ENCODE measurements around the gene SNX30.

The SNX30 gene

GRCh38 chr9:112762726-112763518, 12.4 kb downstream of the SNX30 start:
- ChIA-PET CTCF (no interaction called here), POLR2A (no interaction called here)
- TF ChIP-seq LEF1 (IDR thresholded peaks at IDR 0.05; ENCODE audit: borderline replicate concordance) (no peak), CTBP1 (IDR thresholded peaks at IDR 0.05; ENCODE audit: borderline replicate concordance) (no peak), ZNF384 (IDR thresholded peaks at IDR 0.05) (no peak), SP1 (IDR thresholded peaks at IDR 0.05) (no peak), SUZ12 (IDR thresholded peaks at IDR 0.05) (no peak), HDGF (IDR thresholded peaks at IDR 0.05; ENCODE audit: borderline replicate concordance) (no peak), FOXM1 (IDR thresholded peaks at IDR 0.05; ENCODE audit: borderline replicate concordance) (no peak), FOXK2 (IDR thresholded peaks at IDR 0.05) (no peak)
- TF ChIP-seq, protein P1, sequence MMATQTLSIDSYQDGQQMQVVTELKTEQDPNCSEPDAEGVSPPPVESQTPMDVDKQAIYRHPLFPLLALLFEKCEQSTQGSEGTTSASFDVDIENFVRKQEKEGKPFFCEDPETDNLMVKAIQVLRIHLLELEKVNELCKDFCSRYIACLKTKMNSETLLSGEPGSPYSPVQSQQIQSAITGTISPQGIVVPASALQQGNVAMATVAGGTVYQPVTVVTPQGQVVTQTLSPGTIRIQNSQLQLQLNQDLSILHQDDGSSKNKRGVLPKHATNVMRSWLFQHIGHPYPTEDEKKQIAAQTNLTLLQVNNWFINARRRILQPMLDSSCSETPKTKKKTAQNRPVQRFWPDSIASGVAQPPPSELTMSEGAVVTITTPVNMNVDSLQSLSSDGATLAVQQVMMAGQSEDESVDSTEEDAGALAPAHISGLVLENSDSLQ (IDR thresholded peaks at IDR 0.05): no peak
- DNase-seq (ENCODE audit: extremely low spot score): no peak

DNA sequence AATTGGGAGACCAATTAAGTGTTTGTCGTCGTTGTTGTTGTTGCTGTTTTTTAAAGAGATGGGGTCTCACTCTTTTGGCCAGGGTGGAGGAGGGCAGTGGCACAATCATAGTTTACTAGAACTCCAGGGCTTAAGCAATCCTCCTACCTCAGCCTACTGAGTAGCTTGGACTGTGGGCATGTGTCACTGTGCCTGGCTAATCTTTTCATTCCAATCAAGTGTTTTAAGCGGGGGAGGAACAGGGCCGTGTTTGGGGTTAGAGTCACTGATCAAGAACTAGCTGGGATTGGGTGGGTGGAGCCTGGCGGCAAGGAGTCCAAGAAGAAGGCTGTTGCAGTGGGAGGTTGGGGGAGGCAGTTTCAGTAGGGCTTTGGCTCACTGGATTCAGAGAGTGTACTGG, 13.8 kb downstream of the SNX30 start:
- POLR2A ChIA-PET: interaction anchor here (1.0 kb wide), 1 partner anchor 46 kb away, joined by 3 read pairs; the partner anchor contains the start of gene INIP
- CTCF ChIA-PET: interaction anchor here (0.6 kb wide), 1 partner anchor 18 kb away, joined by 3 read pairs; no protein-coding TSS in a partner anchor
- DNase-seq (ENCODE audit: extremely low spot score): no peak
- TF ChIP-seq ARNT (IDR thresholded peaks at IDR 0.05) (no peak), ZNF384 (IDR thresholded peaks at IDR 0.05) (no peak), BHLHE40 (IDR thresholded peaks at IDR 0.05; ENCODE audit: borderline replicate concordance) (no peak), SUZ12 (IDR thresholded peaks at IDR 0.05) (no peak), SP1 (IDR thresholded peaks at IDR 0.05) (no peak), FOXA1 (IDR thresholded peaks at IDR 0.05) (no peak), LEF1 (IDR thresholded peaks at IDR 0.05; ENCODE audit: borderline replicate concordance) (no peak), L3MBTL2 (conservative IDR thresholded peaks at IDR 0.05) (no peak), FOXM1 (IDR thresholded peaks at IDR 0.05; ENCODE audit: borderline replicate concordance) (no peak), TARDBP (IDR thresholded peaks at IDR 0.05) (no peak), NFRKB (IDR thresholded peaks at IDR 0.05) (no peak), HDGF (IDR thresholded peaks at IDR 0.05; ENCODE audit: borderline replicate concordance) (no peak), FOXK2 (IDR thresholded peaks at IDR 0.05) (no peak), CTBP1 (IDR thresholded peaks at IDR 0.05; ENCODE audit: borderline replicate concordance) (no peak), ELF4 (IDR thresholded peaks at IDR 0.05) (no peak)
- TF ChIP-seq, protein P1 (IDR thresholded peaks at IDR 0.05): no peak

- DNase-seq (ENCODE audit: extremely low spot score): no peak
- CTCF ChIA-PET: no interaction called here
- TF ChIP-seq FOXK2 (IDR thresholded peaks at IDR 0.05): no peak
- no peak for TF ChIP-seq LEF1 (IDR thresholded peaks at IDR 0.05; ENCODE audit: borderline replicate concordance)
- TF ChIP-seq BHLHE40 (IDR thresholded peaks at IDR 0.05; ENCODE audit: borderline replicate concordance): no peak
- POLR2A ChIA-PET: interaction anchor here (1.0 kb wide), 1 partner anchor 47 kb away, joined by 3 read pairs; the partner anchor contains the start of gene INIP
These were observed 14.3 kb downstream of the SNX30 start for GRCh38 chr9:112764837-112765236.

- no peak for DNase-seq (ENCODE audit: extremely low spot score)
- ChIA-PET POLR2A (interaction anchor here (1.0 kb wide), 1 partner anchor 47 kb away, joined by 3 read pairs; the partner anchor contains the start of gene INIP), CTCF (no interaction called here)
- TF ChIP-seq, protein P1 (IDR thresholded peaks at IDR 0.05): no peak
- no peak for TF ChIP-seq TARDBP (IDR thresholded peaks at IDR 0.05)
- TF ChIP-seq SUZ12 (IDR thresholded peaks at IDR 0.05): no peak
- TF ChIP-seq FOXA1 (IDR thresholded peaks at IDR 0.05): no peak
- TF ChIP-seq ZNF384 (IDR thresholded peaks at IDR 0.05): no peak
- no peak for TF ChIP-seq FOXM1 (IDR thresholded peaks at IDR 0.05; ENCODE audit: borderline replicate concordance)
- TF ChIP-seq L3MBTL2 (conservative IDR thresholded peaks at IDR 0.05): no peak
- no peak for TF ChIP-seq CTBP1 (IDR thresholded peaks at IDR 0.05; ENCODE audit: borderline replicate concordance)
- TF ChIP-seq ELF4 (IDR thresholded peaks at IDR 0.05): no peak
- no peak for TF ChIP-seq HDGF (IDR thresholded peaks at IDR 0.05; ENCODE audit: borderline replicate concordance)
- TF ChIP-seq ARNT (IDR thresholded peaks at IDR 0.05): no peak
- TF ChIP-seq LEF1 (IDR thresholded peaks at IDR 0.05; ENCODE audit: borderline replicate concordance): no peak
- TF ChIP-seq NFRKB (IDR thresholded peaks at IDR 0.05): no peak
- TF ChIP-seq FOXK2 (IDR thresholded peaks at IDR 0.05): no peak
- TF ChIP-seq BHLHE40 (IDR thresholded peaks at IDR 0.05; ENCODE audit: borderline replicate concordance): no peak
These were observed 14.7 kb downstream of the SNX30 start for GRCh38 chr9:112765281-112765680.

- ChIA-PET CTCF (no interaction called here), POLR2A (no interaction called here)
- TF ChIP-seq HDGF (IDR thresholded peaks at IDR 0.05; ENCODE audit: borderline replicate concordance) (no peak), FOXK2 (IDR thresholded peaks at IDR 0.05) (no peak), SUZ12 (IDR thresholded peaks at IDR 0.05) (no peak), SP1 (IDR thresholded peaks at IDR 0.05) (no peak), LEF1 (IDR thresholded peaks at IDR 0.05; ENCODE audit: borderline replicate concordance) (no peak), NFRKB (IDR thresholded peaks at IDR 0.05) (no peak), ELF4 (IDR thresholded peaks at IDR 0.05) (no peak), ARNT (IDR thresholded peaks at IDR 0.05) (no peak), FOXM1 (IDR thresholded peaks at IDR 0.05; ENCODE audit: borderline replicate concordance) (no peak), CTBP1 (IDR thresholded peaks at IDR 0.05; ENCODE audit: borderline replicate concordance) (no peak), TARDBP (IDR thresholded peaks at IDR 0.05) (no peak), L3MBTL2 (conservative IDR thresholded peaks at IDR 0.05) (no peak), BHLHE40 (IDR thresholded peaks at IDR 0.05; ENCODE audit: borderline replicate concordance) (no peak), FOXA1 (IDR thresholded peaks at IDR 0.05) (no peak)
- TF ChIP-seq, protein P1 (IDR thresholded peaks at IDR 0.05): no peak
- DNase-seq (ENCODE audit: extremely low spot score): no peak
These were observed 21.0 kb downstream of the SNX30 start for GRCh38 chr9:112771359-112772214.

Measured in HEK293T (cell line).